Measurements from ENCODE around the gene APBB1IP.
"Not testable (repeated sequence)": the region's sequence is repeated elsewhere in the genome, so short reads cannot be mapped to it uniquely, and the experiment has no call there.

Gene APBB1IP

DNA sequence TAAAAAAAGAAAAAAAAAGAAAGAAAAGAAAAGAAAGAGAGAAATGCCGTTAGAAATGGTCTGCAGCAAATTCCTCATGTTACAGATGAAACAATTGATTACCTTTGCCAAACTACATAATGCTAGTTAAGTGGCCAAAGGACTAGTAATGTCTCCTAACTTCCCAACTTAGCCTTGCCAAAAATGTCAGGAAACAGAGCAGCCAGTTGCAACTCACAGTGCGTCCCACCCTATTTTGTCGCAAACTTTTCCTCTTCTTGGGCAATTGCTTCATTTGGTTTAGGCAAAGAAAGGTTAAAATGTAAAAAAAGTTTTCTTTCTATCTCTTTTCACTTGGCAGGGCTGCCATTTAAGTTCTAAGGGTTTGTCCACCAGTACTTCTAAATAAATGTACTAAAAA lies 53.1 kb downstream of the APBB1IP start:
- ATAC-seq (ENCODE audit: low read depth) = no peak
- peaks cover 22% of the 10 kb centered on the region for H3K4me1 Mint-ChIP-seq
- DNase-seq (ENCODE audit: low spot score in 2 of 2) = no peak
- peaks cover 26% of the 10 kb centered on the region for H3K36me3 Mint-ChIP-seq
- no peaks in the 10 kb centered on the region for H3K9me3 Mint-ChIP-seq
- no peak overlapping the region for H3K4me3 Mint-ChIP-seq
- H3K27ac Mint-ChIP-seq = peak overlapping the region; percentile 39
- no peaks in the 10 kb centered on the region for H3K27me3 Mint-ChIP-seq

DNA sequence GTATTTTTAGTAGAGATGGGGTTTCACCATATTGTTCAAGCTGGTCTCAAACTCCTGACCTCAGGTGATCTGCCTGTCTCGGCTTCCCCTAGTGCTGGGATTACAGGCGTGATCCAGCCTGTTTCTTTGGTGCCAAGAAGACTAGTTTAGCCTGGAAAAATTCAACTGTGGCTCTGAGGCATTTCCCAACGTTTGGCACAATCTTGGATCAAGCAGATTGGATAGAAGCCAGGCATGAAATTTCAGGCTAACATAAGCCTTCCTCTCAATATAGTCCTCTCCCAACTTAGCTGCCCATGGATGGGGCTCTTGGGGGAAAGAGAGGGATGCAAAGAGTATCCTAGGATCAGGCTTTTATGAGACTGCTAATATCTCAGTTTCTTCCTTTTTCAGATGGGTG lies 53.8 kb downstream of the APBB1IP start:
- Mint-ChIP-seq H3K4me3 (no peak overlapping the region), H3K36me3 (peaks cover 26% of the 10 kb centered on the region), H3K4me1 (peaks cover 18% of the 10 kb centered on the region), H3K27me3 (no peaks in the 10 kb centered on the region), H3K9me3 (no peaks in the 10 kb centered on the region), H3K27ac (peak overlapping the region; percentile 39)
- no peak for ATAC-seq (ENCODE audit: low read depth)
- no peak for DNase-seq (ENCODE audit: low spot score in 2 of 2)

DNA sequence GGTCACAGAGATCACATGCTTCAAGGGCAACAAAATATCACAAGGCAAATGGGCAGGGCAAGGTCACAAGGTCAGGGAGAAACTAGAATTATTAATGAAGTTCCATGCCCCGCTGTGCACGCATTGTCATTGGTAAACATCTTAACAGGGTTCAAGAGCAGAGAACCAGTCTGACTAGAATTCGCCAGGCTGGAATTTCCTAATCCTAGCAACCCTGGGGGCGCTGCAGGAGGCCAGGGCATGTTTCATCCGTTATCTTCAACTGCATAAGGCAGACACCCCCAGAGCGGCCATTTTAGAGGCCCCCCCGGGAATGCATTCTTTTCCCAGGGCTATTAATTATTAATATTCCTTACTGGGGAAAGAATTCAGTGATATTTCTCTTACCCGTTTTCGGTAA lies 54.6 kb downstream of the APBB1IP start:
- not testable (repeated sequence) for H3K9me3 Mint-ChIP-seq; H3K27me3 Mint-ChIP-seq; H3K4me3 Mint-ChIP-seq; ATAC-seq (ENCODE audit: low read depth); DNase-seq (ENCODE audit: low spot score in 2 of 2)
- Mint-ChIP-seq H3K4me1 (peaks cover 11% of the 10 kb centered on the region), H3K27ac (peak overlapping the region; percentile 39), H3K36me3 (peaks cover 26% of the 10 kb centered on the region)

GRCh38 chr10:26494018-26494417 lies 55.9 kb downstream of the APBB1IP start:
- Mint-ChIP-seq H3K36me3 (peaks cover 25% of the 10 kb centered on the region), H3K27me3 (no peaks in the 10 kb centered on the region), H3K4me1 (peaks cover 5% of the 10 kb centered on the region), H3K27ac (no peak overlapping the region), H3K4me3 (no peak overlapping the region), H3K9me3 (no peaks in the 10 kb centered on the region)
- DNase-seq (ENCODE audit: low spot score in 2 of 2) (no peak), ATAC-seq (ENCODE audit: low read depth) (no peak)

DNA sequence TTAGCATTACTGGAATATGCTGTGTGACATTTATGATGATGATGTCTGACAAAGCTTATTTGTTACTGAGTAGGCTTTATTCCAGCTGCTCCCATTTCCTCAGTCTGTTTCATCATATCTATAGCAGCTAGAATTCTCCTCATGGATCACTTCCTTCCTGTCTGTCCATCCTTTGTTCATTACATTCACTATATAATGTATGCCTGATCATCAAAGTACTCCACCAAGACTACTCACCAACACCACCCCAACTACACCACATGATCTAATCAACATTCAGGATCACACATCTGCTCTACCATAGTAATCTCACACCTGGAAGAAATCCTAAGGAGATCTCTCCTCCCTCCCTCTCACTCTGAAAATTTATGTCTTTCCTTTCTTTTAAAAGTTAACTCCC lies 61.3 kb downstream of the APBB1IP start:
- Mint-ChIP-seq H3K27ac (peak overlapping the region; percentile 29), H3K36me3 (peaks cover 23% of the 10 kb centered on the region)
- ATAC-seq (ENCODE audit: low read depth) = no peak

DNA sequence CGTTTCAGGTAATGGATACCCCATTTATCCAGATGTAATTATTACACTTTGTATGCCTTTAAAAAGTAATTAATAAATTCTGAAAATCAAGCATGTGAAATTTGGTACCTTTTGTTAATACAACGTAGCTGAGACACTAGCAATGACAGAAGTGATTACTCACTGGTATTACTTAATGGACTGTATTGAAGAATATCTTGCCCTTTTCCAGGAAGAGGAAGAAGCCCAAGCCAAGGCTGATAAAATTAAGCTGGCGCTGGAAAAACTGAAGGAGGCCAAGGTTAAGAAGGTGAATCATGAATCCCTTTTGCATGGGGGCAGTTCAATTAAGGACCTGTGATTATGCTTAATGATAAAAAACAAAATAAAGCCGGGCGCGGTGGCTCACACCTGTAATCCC lies 64.8 kb downstream of the APBB1IP start:
- Mint-ChIP-seq H3K4me1 (peaks cover 22% of the 10 kb centered on the region), H3K4me3 (no peak overlapping the region), H3K27me3 (no peaks in the 10 kb centered on the region), H3K27ac (peak overlapping the region; percentile 53), H3K9me3 (no peaks in the 10 kb centered on the region), H3K36me3 (peaks cover 44% of the 10 kb centered on the region)
- ATAC-seq (ENCODE audit: low read depth) (no peak), DNase-seq (ENCODE audit: low spot score in 2 of 2) (no peak)

More for the DNA sequence above, 61.3 kb downstream of the APBB1IP start:
- Mint-ChIP-seq H3K4me1 (peaks cover 5% of the 10 kb centered on the region), H3K27me3 (no peaks in the 10 kb centered on the region), H3K4me3 (no peak overlapping the region), H3K9me3 (no peaks in the 10 kb centered on the region)
- DNase-seq (ENCODE audit: low spot score in 2 of 2) = no peak

DNA sequence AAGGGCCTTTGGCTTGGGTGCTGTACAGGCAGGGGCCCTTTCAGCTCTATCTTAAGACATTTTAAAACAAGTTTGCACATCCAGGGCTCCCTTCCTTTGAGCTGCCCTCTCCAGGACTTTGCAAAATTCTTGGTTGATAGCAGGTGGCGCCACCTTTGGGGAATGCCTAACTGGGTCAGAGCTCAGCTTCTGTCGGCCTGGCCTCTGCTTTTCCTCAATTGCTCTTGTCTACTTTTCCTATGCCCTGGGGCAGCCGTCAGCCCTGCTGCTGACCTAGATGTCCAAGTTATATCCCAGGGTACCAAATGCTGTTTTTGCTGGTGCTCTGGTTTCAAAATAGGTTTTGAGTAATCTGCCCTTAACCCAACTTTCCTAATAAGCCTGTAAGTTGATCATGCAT lies 65.8 kb downstream of the APBB1IP start:
- ATAC-seq (ENCODE audit: low read depth) (peak; percentile 29), DNase-seq (ENCODE audit: low spot score in 2 of 2) (no peak)
- H3K4me1 Mint-ChIP-seq = peaks cover 22% of the 10 kb centered on the region
- no peak overlapping the region for H3K4me3 Mint-ChIP-seq
- no peaks in the 10 kb centered on the region for H3K27me3 Mint-ChIP-seq
- H3K9me3 Mint-ChIP-seq = no peaks in the 10 kb centered on the region
- peaks cover 41% of the 10 kb centered on the region for H3K36me3 Mint-ChIP-seq
- peak overlapping the region; percentile 53 for H3K27ac Mint-ChIP-seq

DNA sequence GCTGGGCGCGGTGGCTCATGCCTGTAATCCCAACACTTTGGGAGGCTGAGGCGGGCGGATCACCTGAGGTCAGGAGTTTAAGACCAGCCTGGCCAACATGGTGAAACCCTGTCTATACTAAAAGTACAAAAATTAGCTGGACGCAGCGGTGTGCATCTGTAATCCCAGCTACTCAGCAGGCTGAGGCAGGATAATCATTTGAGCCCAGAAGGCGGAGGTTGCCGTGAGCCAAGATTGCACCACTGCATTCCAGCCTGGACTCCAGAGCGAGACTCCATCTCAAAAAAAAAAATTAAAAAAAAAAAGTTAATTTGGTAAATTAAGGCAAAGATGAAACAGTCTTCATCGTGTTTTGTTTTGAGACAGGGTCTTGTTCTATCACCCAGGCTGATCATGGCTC lies 66.3 kb downstream of the APBB1IP start:
- peak overlapping the region; percentile 53 for H3K27ac Mint-ChIP-seq
- not testable (repeated sequence) for H3K9me3 Mint-ChIP-seq; H3K27me3 Mint-ChIP-seq; ATAC-seq (ENCODE audit: low read depth); H3K4me3 Mint-ChIP-seq; DNase-seq (ENCODE audit: low spot score in 2 of 2)
- peaks cover 21% of the 10 kb centered on the region for H3K4me1 Mint-ChIP-seq
- peaks cover 44% of the 10 kb centered on the region for H3K36me3 Mint-ChIP-seq

- Mint-ChIP-seq H3K4me3 (no peak overlapping the region), H3K9me3 (no peaks in the 10 kb centered on the region), H3K27ac (no peak overlapping the region), H3K27me3 (no peaks in the 10 kb centered on the region), H3K4me1 (peaks cover 17% of the 10 kb centered on the region), H3K36me3 (peaks cover 44% of the 10 kb centered on the region)
- ATAC-seq (ENCODE audit: low read depth) (no peak), DNase-seq (ENCODE audit: low spot score in 2 of 2) (no peak)
Measured at GRCh38 chr10:26505491-26505890, 67.3 kb downstream of the APBB1IP start.

DNA sequence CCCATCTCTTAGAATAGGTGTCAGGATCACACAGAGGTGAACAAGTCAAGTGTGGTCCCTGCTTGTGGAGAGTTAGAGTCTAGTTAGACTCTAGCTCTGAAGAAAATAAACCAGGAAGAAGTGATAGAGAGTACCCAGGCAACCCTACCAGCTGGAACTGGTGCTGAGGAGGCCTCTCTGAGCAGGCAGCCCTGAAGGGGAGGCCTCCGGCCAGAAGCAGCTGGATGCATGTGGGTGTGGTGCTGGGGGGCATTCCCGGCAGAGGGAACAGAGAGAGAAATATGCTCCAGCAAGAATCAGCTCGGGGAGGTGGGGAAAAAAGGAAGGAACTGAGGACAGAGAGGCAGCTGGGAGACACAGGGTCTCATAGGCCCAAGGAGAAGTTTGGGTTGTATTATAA lies 68.6 kb downstream of the APBB1IP start:
- Mint-ChIP-seq H3K36me3 (peaks cover 46% of the 10 kb centered on the region), H3K27ac (peak overlapping the region; percentile 77), H3K4me1 (peaks cover 17% of the 10 kb centered on the region), H3K27me3 (no peaks in the 10 kb centered on the region), H3K9me3 (no peaks in the 10 kb centered on the region), H3K4me3 (no peak overlapping the region)
- ATAC-seq (ENCODE audit: low read depth) (no peak), DNase-seq (ENCODE audit: low spot score in 2 of 2) (no peak)

- Mint-ChIP-seq H3K27ac (peak overlapping the region; percentile 77), H3K36me3 (peaks cover 52% of the 10 kb centered on the region), H3K9me3 (no peaks in the 10 kb centered on the region), H3K4me3 (no peak overlapping the region), H3K27me3 (no peaks in the 10 kb centered on the region), H3K4me1 (peaks cover 17% of the 10 kb centered on the region)
- ATAC-seq (ENCODE audit: low read depth) (no peak), DNase-seq (ENCODE audit: low spot score in 2 of 2) (no peak)
Measured at GRCh38 chr10:26507441-26507840, 69.3 kb downstream of the APBB1IP start.

- peaks cover 56% of the 10 kb centered on the region for H3K36me3 Mint-ChIP-seq
- DNase-seq (ENCODE audit: low spot score in 2 of 2) = no peak
- H3K27ac Mint-ChIP-seq = no peak overlapping the region
- H3K9me3 Mint-ChIP-seq = no peaks in the 10 kb centered on the region
- no peaks in the 10 kb centered on the region for H3K27me3 Mint-ChIP-seq
- peaks cover 17% of the 10 kb centered on the region for H3K4me1 Mint-ChIP-seq
- no peak overlapping the region for H3K4me3 Mint-ChIP-seq
- ATAC-seq (ENCODE audit: low read depth) = no peak
Measured at GRCh38 chr10:26508016-26508415, 69.9 kb downstream of the APBB1IP start.

GRCh38 chr10:26509307-26509706 lies 71.2 kb downstream of the APBB1IP start:
- no peak overlapping the region for H3K4me3 Mint-ChIP-seq
- DNase-seq (ENCODE audit: low spot score in 2 of 2) (no peak), ATAC-seq (ENCODE audit: low read depth) (no peak)
- peaks cover 68% of the 10 kb centered on the region for H3K36me3 Mint-ChIP-seq
- no peaks in the 10 kb centered on the region for H3K27me3 Mint-ChIP-seq
- peaks cover 19% of the 10 kb centered on the region for H3K4me1 Mint-ChIP-seq
- H3K9me3 Mint-ChIP-seq = no peaks in the 10 kb centered on the region
- peak overlapping the region; percentile 70 for H3K27ac Mint-ChIP-seq

- Mint-ChIP-seq H3K4me3 (no peak overlapping the region), H3K4me1 (peaks cover 5% of the 10 kb centered on the region), H3K36me3 (peaks cover 63% of the 10 kb centered on the region), H3K9me3 (no peaks in the 10 kb centered on the region), H3K27ac (no peak overlapping the region), H3K27me3 (no peaks in the 10 kb centered on the region)
- ATAC-seq (ENCODE audit: low read depth) (no peak), DNase-seq (ENCODE audit: low spot score in 2 of 2) (no peak)
Measured at GRCh38 chr10:26513101-26513500, 75.0 kb downstream of the APBB1IP start.

- Mint-ChIP-seq H3K4me3 (no peak overlapping the region), H3K4me1 (peaks cover 7% of the 10 kb centered on the region), H3K27ac (peak overlapping the region; percentile 28), H3K27me3 (no peaks in the 10 kb centered on the region), H3K9me3 (no peaks in the 10 kb centered on the region), H3K36me3 (peaks cover 72% of the 10 kb centered on the region)
- DNase-seq (ENCODE audit: low spot score in 2 of 2) (no peak), ATAC-seq (ENCODE audit: low read depth) (no peak)
Measured at GRCh38 chr10:26516540-26517101, 78.5 kb downstream of the APBB1IP start.

All from memory B cell (primary cell).